Kidney (tissue), 14 donors: ENCODE data around the gene AKAP6. TPM values are rescaled to one million over a fixed set of nuclear protein-coding genes. Genes with fewer than 3 reads are reported as not detected.

Experiments
- DNase-seq, 5 donors: peaks; one replicate each; pipeline ENCODE4 v3.0.0-alpha.2; 2013 to 2020
- FAIRE-seq: peaks from 2 replicates; lab custom pipeline; 2012; peaks lifted over from hg19 to GRCh38; lab: Jason Lieb, UNC
- H3K27ac ChIP-seq, 2 donors: one replicate each; pipeline ENCODE4 v1.7.0; 2013; ENCODE audit warnings: low read depth in 2 of 2, low read length in 2 of 2, inconsistent platforms in 1 of 2
- H3K27me3 ChIP-seq: one replicate; pipeline ENCODE4 v1.7.1; 2013; ENCODE audit warnings: low read length, inconsistent platforms; ENCODE audit not compliant: control insufficient read depth, insufficient read depth
- H3K36me3 ChIP-seq, 3 donors: one replicate each; pipeline versions ENCODE4 v1.7.0 to v1.7.1; 2013; ENCODE audit warnings: low read length in 3 of 3, control low read depth in 1 of 3, inconsistent platforms in 1 of 3; ENCODE audit not compliant: insufficient read depth in 3 of 3, control insufficient read depth in 2 of 3
- H3K4me1 ChIP-seq, 3 donors: one replicate each; pipeline versions ENCODE4 v1.7.0 to v1.7.1; 2013; ENCODE audit warnings: low read length in 3 of 3, inconsistent platforms in 1 of 3, low read depth in 1 of 3; ENCODE audit not compliant: control insufficient read depth in 2 of 3, insufficient read depth in 2 of 3
- H3K4me3 ChIP-seq, 3 donors: one replicate each; pipeline versions ENCODE4 v1.7.0 to v1.8.1; 2013; ENCODE audit warnings: low read length in 3 of 3, control low read depth in 1 of 3, inconsistent platforms in 1 of 3
- H3K9ac ChIP-seq, 3 donors: one replicate each; pipeline versions ENCODE4 v1.7.0 to v1.7.1; 2013; ENCODE audit warnings: low read length in 3 of 3, control low read depth in 1 of 3, inconsistent platforms in 1 of 3
- H3K9me3 ChIP-seq, 3 donors: one replicate each; pipeline versions ENCODE4 v1.7.0 to v1.7.1; 2013; ENCODE audit warnings: low read length in 3 of 3, control low read depth in 1 of 3, inconsistent platforms in 1 of 3; ENCODE audit not compliant: control insufficient read depth in 2 of 3, insufficient read depth in 1 of 3
- CTCF ChIP-seq: IDR thresholded peaks from 3 replicates; pipeline ENCODE4 v1.5.1; 2012; ENCODE audit warnings: mild to moderate bottlenecking, moderate library complexity, borderline replicate concordance; ENCODE audit not compliant: insufficient read depth; ENCODE audit errors: extremely low read depth
- intact Hi-C: fragments of 100-400 bp; cut with DNase I; formaldehyde crosslinking; loops from one replicate; pipeline ENCODE4 v1.11.1; 2022
- polyA plus RNA-seq: library from polyadenylated mRNA; stranded (reverse); fragments of 350-450 nt; fragmentation: Illumina TruSeq; extraction: RNeasy Lipid Tissue Mini Kit (QIAGEN cat#74804); gene quantifications from one replicate; pipeline ENCODE4 v1.2.3, GENCODE V29; 2014; ENCODE audit warnings: low read depth, low replicate concordance; ENCODE audit not compliant: insufficient read depth
- total RNA-seq: library from RNA; stranded (reverse); fragmentation: NEBNext Ultra II Directional; extraction: Animal tissue kit (Norgen Biotek cat#: 25700); gene quantifications from one replicate; pipeline ENCODE4 v1.2.1, GENCODE V29; 2021
- donor health status: control.
- donor health status: control.
- donor health status: control.
- donor health status: control.
- donor health status: control.
- donor health status: DM: yes; HTN: yes; CAD: no.
- donor health status: Normal renal cell carcinoma (clear cell type).

Gene AKAP6
- total and polyA plus RNA-seq, 2 donors from 2014 or later: 0.92 to 10.5 TPM

GRCh38 chr14:32694795-32695449 is 365.8 kb downstream of the AKAP6 start:
- Histone ChIP-seq H3K27me3 (no peaks in the 10 kb centered on the region), H3K4me3 (no peak overlapping the region), H3K4me1 (no peaks in the 10 kb centered on the region), H3K9me3 (no peaks in the 10 kb centered on the region), H3K9ac (no peak overlapping the region), H3K36me3 (no peaks in the 10 kb centered on the region), H3K27ac (no peak overlapping the region)
- intact Hi-C loops: no loop called here
- no peak for FAIRE-seq
- no peak for DNase-seq
- no peak for TF ChIP-seq CTCF

GRCh38 chr14:32696325-32697091 is 367.4 kb downstream of the AKAP6 start:
- H3K27ac ChIP-seq: no peak overlapping the region
- H3K36me3 ChIP-seq: no peaks in the 10 kb centered on the region
- TF ChIP-seq CTCF: no peak
- no peaks in the 10 kb centered on the region for H3K27me3 ChIP-seq
- H3K9me3 ChIP-seq: no peaks in the 10 kb centered on the region
- H3K9ac ChIP-seq: no peak overlapping the region
- H3K4me3 ChIP-seq: no peak overlapping the region
- FAIRE-seq (no peak), DNase-seq (no peak)
- intact Hi-C loops: no loop called here
- H3K4me1 ChIP-seq: no peaks in the 10 kb centered on the region

GRCh38 chr14:32697114-32697513 is 368.0 kb downstream of the AKAP6 start:
- intact Hi-C loops: no loop called here
- no peaks in the 10 kb centered on the region for H3K36me3 ChIP-seq
- no peak overlapping the region for H3K4me3 ChIP-seq
- no peak for DNase-seq
- H3K9ac ChIP-seq: no peak overlapping the region
- no peaks in the 10 kb centered on the region for H3K4me1 ChIP-seq
- no peak for FAIRE-seq
- no peak for TF ChIP-seq CTCF
- no peaks in the 10 kb centered on the region for H3K9me3 ChIP-seq
- H3K27ac ChIP-seq: no peak overlapping the region
- no peaks in the 10 kb centered on the region for H3K27me3 ChIP-seq
